Measurements from ENCODE around the gene SNX4.

Gene SNX4

GRCh38 chr3:125512135-125512920, 7.7 kb downstream of the SNX4 start:
- Histone ChIP-seq H2BK15ac (ENCODE audit: low read depth, poor library complexity, severe bottlenecking) (no peak overlapping the region), H3K36me3 (ENCODE audit: control insufficient read depth in 1 of 2, insufficient read depth in 2 of 2, low read depth in 1 of 2, low read length in 2 of 2) (peaks cover 6 to 62% of the 10 kb centered on the region in 2 experiments)

GRCh38 chr3:125511420-125512118, 8.4 kb downstream of the SNX4 start:
- no peak overlapping the region for H2BK5ac ChIP-seq (ENCODE audit: low read depth, low read length, poor library complexity, severe bottlenecking)
- no peak overlapping the region for H2BK12ac ChIP-seq (ENCODE audit: low read length in 2 of 2)
- H2AFZ ChIP-seq (ENCODE audit: low read depth, low read length), result no peak overlapping the region
- no peak overlapping the region for H3K23ac ChIP-seq (ENCODE audit: low read length in 2 of 2)
- no peak overlapping the region for H3K14ac ChIP-seq (ENCODE audit: low read length in 2 of 2)
- H3K4me1 ChIP-seq (ENCODE audit: control insufficient read depth, insufficient read depth, low read depth, low read length), result no peaks in the 10 kb centered on the region
- no peak overlapping the region for H3K4me3 ChIP-seq (ENCODE audit: insufficient read depth in 1 of 2, low read depth in 1 of 2, low read length in 2 of 2)
- H2BK15ac ChIP-seq (ENCODE audit: low read depth, poor library complexity, severe bottlenecking), result no peak overlapping the region
- WGBS, result no CpG with 5 or more reads among the region's 1 CpG
- H3K9ac ChIP-seq (ENCODE audit: low read length), result no peak overlapping the region
- no peak overlapping the region for H3K4ac ChIP-seq (ENCODE audit: low read depth in 1 of 2, low read length in 2 of 2)
- H3K9me3 ChIP-seq (ENCODE audit: control insufficient read depth, low read length), result peaks cover 27% of the 10 kb centered on the region
- peaks cover 11 to 65% of the 10 kb centered on the region in 2 experiments for H3K36me3 ChIP-seq (ENCODE audit: control insufficient read depth in 1 of 2, insufficient read depth in 2 of 2, low read depth in 1 of 2, low read length in 2 of 2)
- H2BK120ac ChIP-seq (ENCODE audit: low read depth, low read length), result no peak overlapping the region
- H4K8ac ChIP-seq (ENCODE audit: low read length), result no peak overlapping the region
- no peak overlapping the region for H2AK5ac ChIP-seq (ENCODE audit: low read length, severe bottlenecking)
- H3K4me2 ChIP-seq (ENCODE audit: low read length, poor library complexity, severe bottlenecking), result no peak overlapping the region
- no peak overlapping the region for H4K91ac ChIP-seq (ENCODE audit: low read length)
- no peak for DNase-seq
- H3K27me3 ChIP-seq (ENCODE audit: control insufficient read depth in 1 of 2, insufficient read depth in 1 of 2, low read length in 2 of 2), result no peaks in the 10 kb centered on the region
- no peak overlapping the region for H3K27ac ChIP-seq (ENCODE audit: low read length, poor library complexity, severe bottlenecking)
- H3K79me1 ChIP-seq (replicated peaks; ENCODE audit: low read length, poor library complexity, severe bottlenecking), result peaks cover 2% of the 10 kb centered on the region
- H3K18ac ChIP-seq (ENCODE audit: low read depth in 1 of 2, low read length in 2 of 2), result no peak overlapping the region

More at GRCh38 chr3:125512135-125512920, 7.7 kb downstream of the SNX4 start:
- Histone ChIP-seq H3K4me1 (ENCODE audit: control insufficient read depth, insufficient read depth, low read depth, low read length) (no peaks in the 10 kb centered on the region), H3K14ac (ENCODE audit: low read length in 2 of 2) (no peak overlapping the region), H2AFZ (ENCODE audit: low read depth, low read length) (no peak overlapping the region), H3K23ac (ENCODE audit: low read length in 2 of 2) (no peak overlapping the region), H2AK5ac (ENCODE audit: low read length, severe bottlenecking) (no peak overlapping the region), H2BK120ac (ENCODE audit: low read depth, low read length) (no peak overlapping the region), H3K27me3 (ENCODE audit: control insufficient read depth in 1 of 2, insufficient read depth in 1 of 2, low read length in 2 of 2) (no peaks in the 10 kb centered on the region), H3K4ac (ENCODE audit: low read depth in 1 of 2, low read length in 2 of 2) (no peak overlapping the region), H3K79me1 (replicated peaks; ENCODE audit: low read length, poor library complexity, severe bottlenecking) (no peaks in the 10 kb centered on the region), H3K4me3 (ENCODE audit: insufficient read depth in 1 of 2, low read depth in 1 of 2, low read length in 2 of 2) (no peak overlapping the region), H4K91ac (ENCODE audit: low read length) (no peak overlapping the region), H3K4me2 (ENCODE audit: low read length, poor library complexity, severe bottlenecking) (no peak overlapping the region), H3K18ac (ENCODE audit: low read depth in 1 of 2, low read length in 2 of 2) (no peak overlapping the region), H3K27ac (ENCODE audit: low read length, poor library complexity, severe bottlenecking) (no peak overlapping the region), H4K8ac (ENCODE audit: low read length) (no peak overlapping the region), H3K9ac (ENCODE audit: low read length) (no peak overlapping the region), H2BK12ac (ENCODE audit: low read length in 2 of 2) (no peak overlapping the region), H2BK5ac (ENCODE audit: low read depth, low read length, poor library complexity, severe bottlenecking) (no peak overlapping the region), H3K9me3 (ENCODE audit: control insufficient read depth, low read length) (peaks cover 22% of the 10 kb centered on the region)
- peak; percentile 16 for DNase-seq
- 95% methylated on average over 4 of the region's 4 CpGs for WGBS

GRCh38 chr3:125507128-125507527, 12.9 kb downstream of the SNX4 start:
- H3K27ac ChIP-seq (ENCODE audit: low read length, poor library complexity, severe bottlenecking), result no peak overlapping the region
- H2BK15ac ChIP-seq (ENCODE audit: low read depth, poor library complexity, severe bottlenecking), result no peak overlapping the region
- no peak overlapping the region for H2BK120ac ChIP-seq (ENCODE audit: low read depth, low read length)
- H3K4me2 ChIP-seq (ENCODE audit: low read length, poor library complexity, severe bottlenecking), result no peak overlapping the region
- no peak overlapping the region for H2AFZ ChIP-seq (ENCODE audit: low read depth, low read length)
- peaks cover 26 to 65% of the 10 kb centered on the region in 2 experiments for H3K36me3 ChIP-seq (ENCODE audit: control insufficient read depth in 1 of 2, insufficient read depth in 2 of 2, low read depth in 1 of 2, low read length in 2 of 2)
- H3K9ac ChIP-seq (ENCODE audit: low read length), result no peak overlapping the region
- H3K4me3 ChIP-seq (ENCODE audit: insufficient read depth in 1 of 2, low read depth in 1 of 2, low read length in 2 of 2), result no peak overlapping the region
- H2BK12ac ChIP-seq (ENCODE audit: low read length in 2 of 2), result no peak overlapping the region
- no peak overlapping the region for H4K8ac ChIP-seq (ENCODE audit: low read length)
- peaks cover 13% of the 10 kb centered on the region for H3K79me1 ChIP-seq (replicated peaks; ENCODE audit: low read length, poor library complexity, severe bottlenecking)
- WGBS, result 100% methylated on average over 3 of the region's 3 CpGs
- no peak for DNase-seq
- H3K27me3 ChIP-seq (ENCODE audit: control insufficient read depth in 1 of 2, insufficient read depth in 1 of 2, low read length in 2 of 2), result no peaks in the 10 kb centered on the region
- H3K4ac ChIP-seq (ENCODE audit: low read depth in 1 of 2, low read length in 2 of 2), result no peak overlapping the region
- no peak overlapping the region for H4K91ac ChIP-seq (ENCODE audit: low read length)
- no peak overlapping the region for H2BK5ac ChIP-seq (ENCODE audit: low read depth, low read length, poor library complexity, severe bottlenecking)
- no peak overlapping the region for H2AK5ac ChIP-seq (ENCODE audit: low read length, severe bottlenecking)
- H3K9me3 ChIP-seq (ENCODE audit: control insufficient read depth, low read length), result peaks cover 27% of the 10 kb centered on the region
- no peak overlapping the region for H3K23ac ChIP-seq (ENCODE audit: low read length in 2 of 2)
- no peaks in the 10 kb centered on the region for H3K4me1 ChIP-seq (ENCODE audit: control insufficient read depth, insufficient read depth, low read depth, low read length)
- no peak overlapping the region for H3K14ac ChIP-seq (ENCODE audit: low read length in 2 of 2)
- no peak overlapping the region for H3K18ac ChIP-seq (ENCODE audit: low read depth in 1 of 2, low read length in 2 of 2)

GRCh38 chr3:125498630-125499029, 21.4 kb downstream of the SNX4 start:
- Histone ChIP-seq H3K23ac (ENCODE audit: low read length in 2 of 2) (no peak overlapping the region), H3K9me3 (ENCODE audit: control insufficient read depth, low read length) (no peaks in the 10 kb centered on the region), H3K14ac (ENCODE audit: low read length in 2 of 2) (no peak overlapping the region), H2BK12ac (ENCODE audit: low read length in 2 of 2) (no peak overlapping the region), H3K4me3 (ENCODE audit: insufficient read depth in 1 of 2, low read depth in 1 of 2, low read length in 2 of 2) (no peak overlapping the region), H4K91ac (ENCODE audit: low read length) (no peak overlapping the region), H2BK120ac (ENCODE audit: low read depth, low read length) (no peak overlapping the region), H2BK5ac (ENCODE audit: low read depth, low read length, poor library complexity, severe bottlenecking) (no peak overlapping the region), H3K36me3 (ENCODE audit: control insufficient read depth in 1 of 2, insufficient read depth in 2 of 2, low read depth in 1 of 2, low read length in 2 of 2) (peaks cover 11 to 74% of the 10 kb centered on the region in 2 experiments), H3K27ac (ENCODE audit: low read length, poor library complexity, severe bottlenecking) (no peak overlapping the region), H3K18ac (ENCODE audit: low read depth in 1 of 2, low read length in 2 of 2) (no peak overlapping the region), H2AK5ac (ENCODE audit: low read length, severe bottlenecking) (no peak overlapping the region), H3K4me1 (ENCODE audit: control insufficient read depth, insufficient read depth, low read depth, low read length) (no peaks in the 10 kb centered on the region), H2AFZ (ENCODE audit: low read depth, low read length) (no peak overlapping the region), H3K4me2 (ENCODE audit: low read length, poor library complexity, severe bottlenecking) (no peak overlapping the region), H3K9ac (ENCODE audit: low read length) (no peak overlapping the region), H3K27me3 (ENCODE audit: control insufficient read depth in 1 of 2, insufficient read depth in 1 of 2, low read length in 2 of 2) (no peaks in the 10 kb centered on the region), H4K8ac (ENCODE audit: low read length) (no peak overlapping the region), H2BK15ac (ENCODE audit: low read depth, poor library complexity, severe bottlenecking) (no peak overlapping the region), H3K4ac (ENCODE audit: low read depth in 1 of 2, low read length in 2 of 2) (no peak overlapping the region), H3K79me1 (replicated peaks; ENCODE audit: low read length, poor library complexity, severe bottlenecking) (peaks cover 7% of the 10 kb centered on the region)
- DNase-seq, result no peak

Data from mesenchymal stem cell (in vitro differentiated cells and primary cell).